GM10266 (cell line): Measurements from ENCODE around the gene PRDM16.

Source experiments
- DNase-seq: peaks from one replicate; pipeline ENCODE4 v3.0.0; 2012; ENCODE audit errors: extremely low spot score
- CTCF ChIP-seq: IDR thresholded peaks from 2 replicates; pipeline ENCODE4 v1.5.1; 2012; ENCODE audit warnings: mild to moderate bottlenecking, low read depth; ENCODE audit not compliant: control insufficient read depth, insufficient read depth; ENCODE audit errors: missing control alignments

The PRDM16 gene

GRCh38 chr1:3244025-3244926 is 175.3 kb downstream of the PRDM16 start:
- TF ChIP-seq CTCF = no peak
- DNase-seq = no peak

- no peak for TF ChIP-seq CTCF
Observed at GRCh38 chr1:3244927-3245315, 175.9 kb downstream of the PRDM16 start.

GRCh38 chr1:3245344-3245743 is 176.3 kb downstream of the PRDM16 start:
- TF ChIP-seq CTCF = no peak
- DNase-seq = no peak

More at GRCh38 chr1:3244927-3245315, 175.9 kb downstream of the PRDM16 start:
- no peak for DNase-seq

GRCh38 chr1:3245768-3246167 is 176.8 kb downstream of the PRDM16 start:
- TF ChIP-seq CTCF = no peak
- DNase-seq = no peak

- DNase-seq = no peak
- no peak for TF ChIP-seq CTCF
Observed at GRCh38 chr1:3246251-3246650, 177.2 kb downstream of the PRDM16 start.

GRCh38 chr1:3247521-3248121 is 178.6 kb downstream of the PRDM16 start:
- no peak for DNase-seq
- TF ChIP-seq CTCF = no peak
